ENCODE results near the gene AVP. TPM values are rescaled to one million over a fixed set of nuclear protein-coding genes. Genes with fewer than 3 reads are reported as not detected.

AVP gene
- total and polyA plus RNA-seq, 5 donors: not detected

GRCh38 chr20:3094848-3095629 is 10.5 kb upstream of the AVP start:
- ATAC-seq: no peak
- intact Hi-C loops (cut with DNase I): no loop called here
- WGBS: 88% methylated on average over 13 of the region's 13 CpGs
- H3K27me3 ChIP-seq (ENCODE audit: control insufficient read depth, insufficient read depth): no peaks in the 10 kb centered on the region
- no peaks in the 10 kb centered on the region for H3K4me1 ChIP-seq (ENCODE audit: control insufficient read depth, insufficient read depth, low read length)
- no peak overlapping the region for H3K27ac ChIP-seq (ENCODE audit: low read length)
- H3K4me3 ChIP-seq (ENCODE audit: low read length): no peak overlapping the region
- DNase-seq: peak in 1 of 3 donors; percentile 37
- no peaks in the 10 kb centered on the region for H3K9me3 ChIP-seq (ENCODE audit: control insufficient read depth, low read length)

GRCh38 chr20:3093861-3094361 is 9.4 kb upstream of the AVP start:
- Histone ChIP-seq H3K9me3 (ENCODE audit: control insufficient read depth, low read length) (no peaks in the 10 kb centered on the region), H3K4me3 (ENCODE audit: low read length) (no peak overlapping the region), H3K27ac (ENCODE audit: low read length) (no peak overlapping the region), H3K4me1 (ENCODE audit: control insufficient read depth, insufficient read depth, low read length) (no peaks in the 10 kb centered on the region), H3K27me3 (ENCODE audit: control insufficient read depth, insufficient read depth) (no peaks in the 10 kb centered on the region)
- peak in 1 of 2 donors; percentile 51 for ATAC-seq
- 59% methylated on average over 10 of the region's 10 CpGs for WGBS
- intact Hi-C loops (cut with DNase I): no loop called here
- DNase-seq: no peak

- DNase-seq (peak in 2 of 3 donors; percentile 60 to 67), ATAC-seq (peak; percentile 28 to 78)
- intact Hi-C loops (cut with DNase I): no loop called here
- 7% methylated on average over 81 of the region's 81 CpGs for WGBS
- H3K27me3 ChIP-seq (ENCODE audit: control insufficient read depth, insufficient read depth): no peaks in the 10 kb centered on the region
- H3K4me3 ChIP-seq (ENCODE audit: low read length): peak overlapping the region; percentile 37
- no peak overlapping the region for H3K27ac ChIP-seq (ENCODE audit: low read length)
- H3K9me3 ChIP-seq (ENCODE audit: control insufficient read depth, low read length): no peaks in the 10 kb centered on the region
- H3K4me1 ChIP-seq (ENCODE audit: control insufficient read depth, insufficient read depth, low read length): no peaks in the 10 kb centered on the region
These were observed 8.3 kb upstream of the AVP start for GRCh38 chr20:3092611-3093379.

GRCh38 chr20:3090565-3090964 is 6.0 kb upstream of the AVP start:
- Histone ChIP-seq H3K9me3 (ENCODE audit: control insufficient read depth, low read length) (no peaks in the 10 kb centered on the region), H3K27ac (ENCODE audit: low read length) (no peak overlapping the region), H3K4me1 (ENCODE audit: control insufficient read depth, insufficient read depth, low read length) (no peaks in the 10 kb centered on the region), H3K27me3 (ENCODE audit: control insufficient read depth, insufficient read depth) (no peaks in the 10 kb centered on the region), H3K4me3 (ENCODE audit: low read length) (no peak overlapping the region)
- no peak for ATAC-seq
- no peak for DNase-seq
- intact Hi-C loops (cut with DNase I): no loop called here
- 11% methylated on average over 1 of the region's 1 CpG for WGBS

- Histone ChIP-seq H3K4me3 (ENCODE audit: low read length) (no peak overlapping the region), H3K27ac (ENCODE audit: low read length) (no peak overlapping the region), H3K27me3 (ENCODE audit: control insufficient read depth, insufficient read depth) (no peaks in the 10 kb centered on the region), H3K9me3 (ENCODE audit: control insufficient read depth, low read length) (no peaks in the 10 kb centered on the region), H3K4me1 (ENCODE audit: control insufficient read depth, insufficient read depth, low read length) (no peaks in the 10 kb centered on the region)
- WGBS: 80% methylated on average over 7 of the region's 7 CpGs
- intact Hi-C loops (cut with DNase I): no loop called here
- DNase-seq (no peak), ATAC-seq (no peak)
These were observed 3.5 kb upstream of the AVP start for GRCh38 chr20:3088031-3088430.

- 94% methylated on average over 8 of the region's 8 CpGs for WGBS
- H3K27ac ChIP-seq (ENCODE audit: low read length): no peak overlapping the region
- intact Hi-C loops (cut with DNase I): no loop called here
- no peak overlapping the region for H3K4me3 ChIP-seq (ENCODE audit: low read length)
- H3K9me3 ChIP-seq (ENCODE audit: control insufficient read depth, low read length): no peaks in the 10 kb centered on the region
- no peaks in the 10 kb centered on the region for H3K4me1 ChIP-seq (ENCODE audit: control insufficient read depth, insufficient read depth, low read length)
- no peak for DNase-seq
- no peak for ATAC-seq
- no peaks in the 10 kb centered on the region for H3K27me3 ChIP-seq (ENCODE audit: control insufficient read depth, insufficient read depth)
These were observed 1.1 kb upstream of the AVP start for GRCh38 chr20:3085571-3086072.

- ATAC-seq (no peak), DNase-seq (no peak)
- intact Hi-C loops (cut with DNase I): no loop called here
- no peaks in the 10 kb centered on the region for H3K9me3 ChIP-seq (ENCODE audit: control insufficient read depth, low read length)
- H3K27ac ChIP-seq (ENCODE audit: low read length): no peak overlapping the region
- 87% methylated on average over 7 of the region's 7 CpGs for WGBS
- H3K4me1 ChIP-seq (ENCODE audit: control insufficient read depth, insufficient read depth, low read length): no peaks in the 10 kb centered on the region
- H3K4me3 ChIP-seq (ENCODE audit: low read length): no peak overlapping the region
- no peaks in the 10 kb centered on the region for H3K27me3 ChIP-seq (ENCODE audit: control insufficient read depth, insufficient read depth)
These were observed 449 bp upstream of the AVP start for GRCh38 chr20:3084986-3085360.

GRCh38 chr20:3082955-3083952 is 1.3 kb downstream of the AVP start:
- intact Hi-C loops (cut with DNase I): no loop called here

GRCh38 chr20:3082306-3082951 is 2.1 kb downstream of the AVP start:
- Histone ChIP-seq H3K4me1 (ENCODE audit: control insufficient read depth, insufficient read depth, low read length) (no peaks in the 10 kb centered on the region), H3K9me3 (ENCODE audit: control insufficient read depth, low read length) (no peaks in the 10 kb centered on the region), H3K4me3 (ENCODE audit: low read length) (peak overlapping the region; percentile 27), H3K27me3 (ENCODE audit: control insufficient read depth, insufficient read depth) (no peaks in the 10 kb centered on the region), H3K27ac (ENCODE audit: low read length) (no peak overlapping the region)
- 3% methylated on average over 70 of the region's 71 CpGs for WGBS
- peak; percentile 19 for ATAC-seq
- peak in 2 of 3 donors; percentile 56 to 57 for DNase-seq
- intact Hi-C loops (cut with DNase I): no loop called here

More at GRCh38 chr20:3082955-3083952, 1.3 kb downstream of the AVP start:
- no peaks in the 10 kb centered on the region for H3K9me3 ChIP-seq (ENCODE audit: control insufficient read depth, low read length)
- H3K27me3 ChIP-seq (ENCODE audit: control insufficient read depth, insufficient read depth): no peaks in the 10 kb centered on the region
- H3K4me3 ChIP-seq (ENCODE audit: low read length): peak overlapping the region; percentile 27
- WGBS: 14% methylated on average over 76 of the region's 76 CpGs
- ATAC-seq (no peak), DNase-seq (peak in 2 of 3 donors; percentile 41 to 63)
- H3K4me1 ChIP-seq (ENCODE audit: control insufficient read depth, insufficient read depth, low read length): no peaks in the 10 kb centered on the region
- H3K27ac ChIP-seq (ENCODE audit: low read length): no peak overlapping the region

GRCh38 chr20:3081641-3082040 is 2.9 kb downstream of the AVP start:
- 87% methylated on average over 11 of the region's 11 CpGs for WGBS
- intact Hi-C loops (cut with DNase I): no loop called here

More at GRCh38 chr20:3081641-3082040, 2.9 kb downstream of the AVP start:
- DNase-seq (no peak), ATAC-seq (no peak)
- no peak overlapping the region for H3K4me3 ChIP-seq (ENCODE audit: low read length)
- no peak overlapping the region for H3K27ac ChIP-seq (ENCODE audit: low read length)
- H3K27me3 ChIP-seq (ENCODE audit: control insufficient read depth, insufficient read depth): no peaks in the 10 kb centered on the region
- H3K4me1 ChIP-seq (ENCODE audit: control insufficient read depth, insufficient read depth, low read length): no peaks in the 10 kb centered on the region
- no peaks in the 10 kb centered on the region for H3K9me3 ChIP-seq (ENCODE audit: control insufficient read depth, low read length)
